ENCODE measurements around the gene SSR2. TPM values are rescaled to one million over a fixed set of nuclear protein-coding genes. Genes with fewer than 3 reads are reported as not detected.

SSR2 gene
- polyA plus RNA-seq, 1 of the 3 experiments (the other 2 are of a cell fraction), result 1,136 TPM

DNA sequence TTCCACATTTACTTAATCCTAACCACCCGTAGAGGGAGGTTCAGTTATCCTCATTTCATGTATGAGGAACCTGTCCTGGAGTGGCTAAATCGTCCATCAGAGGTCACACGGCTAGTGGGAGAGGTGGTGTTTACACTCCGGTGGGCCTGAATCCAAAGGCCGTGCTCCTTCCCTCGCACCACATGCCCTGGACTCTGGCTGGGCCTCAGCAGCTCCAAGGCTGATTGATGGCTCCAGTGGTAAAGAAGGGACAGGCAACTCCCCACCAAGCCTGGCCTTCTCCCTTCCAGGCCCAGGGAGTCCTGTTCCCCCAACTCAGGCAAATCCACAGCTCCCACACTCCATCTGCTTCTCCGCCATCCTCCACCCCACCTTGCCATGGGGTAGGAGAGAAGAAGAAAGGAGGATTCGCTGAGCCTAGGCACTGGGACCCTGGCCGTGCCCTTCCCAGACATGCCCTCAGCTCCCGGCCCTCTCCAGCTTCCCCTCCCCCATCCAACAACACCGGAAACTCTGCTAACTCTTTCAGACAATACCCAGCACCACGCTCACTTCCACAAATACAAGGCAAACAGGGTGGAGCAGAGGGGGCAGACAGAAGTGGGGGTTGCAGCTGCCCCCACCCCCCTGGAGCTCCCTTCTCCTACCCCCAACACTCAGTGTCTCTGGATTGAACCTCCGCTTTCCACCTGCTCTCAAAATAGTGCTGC, 53.3 kb downstream of the SSR2 start (continued):
- no peak for TF ChIP-seq PBX3 (IDR thresholded peaks at IDR 0.05)
- no peak for TF ChIP-seq FOSL2 (IDR thresholded peaks at IDR 0.05; ENCODE audit: borderline replicate concordance, low read depth)

GRCh38 chr1:155966750-155967149, 54.0 kb downstream of the SSR2 start:
- no peaks in the 10 kb centered on the region for H3K9me3 ChIP-seq
- peaks cover 10 to 47% of the 10 kb centered on the region in 2 experiments; a peak in 3 of 4 replicates for H3K4me1 ChIP-seq (ENCODE audit: control insufficient read depth in 1 of 2, insufficient read depth in 2 of 2, low read depth in 1 of 2, low read length in 1 of 2)
- H3K79me2 ChIP-seq (ENCODE audit: insufficient read depth), result peaks cover 63% of the 10 kb centered on the region
- no peak overlapping the region for H3K9ac ChIP-seq
- no peak overlapping the region for H3K27ac ChIP-seq (ENCODE audit: low read depth in 2 of 2, low read length in 1 of 2)
- CTCF ChIA-PET, result interaction anchor here (1.2 to 3.8 kb wide), 4 partner anchors 10 to 63 kb away, joined by 3 to 15 read pairs (median 8); no protein-coding TSS in a partner anchor
- peaks cover 51% of the 10 kb centered on the region for H4K20me1 ChIP-seq (ENCODE audit: insufficient read depth)
- H3K36me3 ChIP-seq (replicated peaks in 1 of 2; ENCODE audit: control insufficient read depth in 1 of 2, insufficient read depth in 2 of 2, low read length in 1 of 2), result peaks cover 35 to 49% of the 10 kb centered on the region in 2 experiments
- no peak overlapping the region for H3K4me2 ChIP-seq
- 88% methylated on average over 7 of the region's 7 CpGs for WGBS (ENCODE audit: low lambda C conversion rate)
- no peak overlapping the region for H2AFZ ChIP-seq (ENCODE audit: low read depth)
- H3F3A ChIP-seq (replicated peaks; ENCODE audit: insufficient read depth), result peaks cover 21% of the 10 kb centered on the region
- POLR2A ChIA-PET, result interaction anchor here (1.6 kb wide), 1 partner anchor 11 kb away, joined by 9 read pairs; the partner anchor contains the start of gene ARHGEF2
- H3K4me3 ChIP-seq (ENCODE audit: low read depth in 2 of 2, low read length in 1 of 2), result no peak overlapping the region
- peak; percentile 14 for DNase-seq
- H3K27me3 ChIP-seq (ENCODE audit: insufficient read depth), result no peaks in the 10 kb centered on the region
- TF ChIP-seq, protein P1, sequence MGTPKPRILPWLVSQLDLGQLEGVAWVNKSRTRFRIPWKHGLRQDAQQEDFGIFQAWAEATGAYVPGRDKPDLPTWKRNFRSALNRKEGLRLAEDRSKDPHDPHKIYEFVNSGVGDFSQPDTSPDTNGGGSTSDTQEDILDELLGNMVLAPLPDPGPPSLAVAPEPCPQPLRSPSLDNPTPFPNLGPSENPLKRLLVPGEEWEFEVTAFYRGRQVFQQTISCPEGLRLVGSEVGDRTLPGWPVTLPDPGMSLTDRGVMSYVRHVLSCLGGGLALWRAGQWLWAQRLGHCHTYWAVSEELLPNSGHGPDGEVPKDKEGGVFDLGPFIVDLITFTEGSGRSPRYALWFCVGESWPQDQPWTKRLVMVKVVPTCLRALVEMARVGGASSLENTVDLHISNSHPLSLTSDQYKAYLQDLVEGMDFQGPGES (IDR thresholded peaks at IDR 0.05; ENCODE audit: low read depth, low read length), result no peak
- TF ChIP-seq, protein P2, sequence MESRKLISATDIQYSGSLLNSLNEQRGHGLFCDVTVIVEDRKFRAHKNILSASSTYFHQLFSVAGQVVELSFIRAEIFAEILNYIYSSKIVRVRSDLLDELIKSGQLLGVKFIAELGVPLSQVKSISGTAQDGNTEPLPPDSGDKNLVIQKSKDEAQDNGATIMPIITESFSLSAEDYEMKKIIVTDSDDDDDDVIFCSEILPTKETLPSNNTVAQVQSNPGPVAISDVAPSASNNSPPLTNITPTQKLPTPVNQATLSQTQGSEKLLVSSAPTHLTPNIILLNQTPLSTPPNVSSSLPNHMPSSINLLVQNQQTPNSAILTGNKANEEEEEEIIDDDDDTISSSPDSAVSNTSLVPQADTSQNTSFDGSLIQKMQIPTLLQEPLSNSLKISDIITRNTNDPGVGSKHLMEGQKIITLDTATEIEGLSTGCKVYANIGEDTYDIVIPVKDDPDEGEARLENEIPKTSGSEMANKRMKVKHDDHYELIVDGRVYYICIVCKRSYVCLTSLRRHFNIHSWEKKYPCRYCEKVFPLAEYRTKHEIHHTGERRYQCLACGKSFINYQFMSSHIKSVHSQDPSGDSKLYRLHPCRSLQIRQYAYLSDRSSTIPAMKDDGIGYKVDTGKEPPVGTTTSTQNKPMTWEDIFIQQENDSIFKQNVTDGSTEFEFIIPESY (IDR thresholded peaks at IDR 0.05; ENCODE audit: borderline replicate concordance, low read depth), result no peak
- no peak for TF ChIP-seq POLR2AphosphoS5 (IDR thresholded peaks at IDR 0.05; ENCODE audit: low read depth, low read length)
- TF ChIP-seq NFIC (IDR thresholded peaks at IDR 0.05; ENCODE audit: borderline replicate concordance), result no peak
- no peak for TF ChIP-seq RCOR1 (IDR thresholded peaks at IDR 0.05; ENCODE audit: low read length)
- TF ChIP-seq, protein P3, sequence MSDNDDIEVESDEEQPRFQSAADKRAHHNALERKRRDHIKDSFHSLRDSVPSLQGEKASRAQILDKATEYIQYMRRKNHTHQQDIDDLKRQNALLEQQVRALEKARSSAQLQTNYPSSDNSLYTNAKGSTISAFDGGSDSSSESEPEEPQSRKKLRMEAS (IDR thresholded peaks at IDR 0.05; ENCODE audit: low read depth), result no peak
- TF ChIP-seq MXI1 (IDR thresholded peaks at IDR 0.05; ENCODE audit: low read depth, low read length), result no peak
- TF ChIP-seq FOXM1 (IDR thresholded peaks at IDR 0.05; ENCODE audit: low read depth), result no peak
- no peak for TF ChIP-seq PBX3 (IDR thresholded peaks at IDR 0.05)
- no peak for TF ChIP-seq EZH2phosphoT487 (IDR thresholded peaks at IDR 0.05; ENCODE audit: borderline replicate concordance, low read depth)
- TF ChIP-seq, protein P4, sequence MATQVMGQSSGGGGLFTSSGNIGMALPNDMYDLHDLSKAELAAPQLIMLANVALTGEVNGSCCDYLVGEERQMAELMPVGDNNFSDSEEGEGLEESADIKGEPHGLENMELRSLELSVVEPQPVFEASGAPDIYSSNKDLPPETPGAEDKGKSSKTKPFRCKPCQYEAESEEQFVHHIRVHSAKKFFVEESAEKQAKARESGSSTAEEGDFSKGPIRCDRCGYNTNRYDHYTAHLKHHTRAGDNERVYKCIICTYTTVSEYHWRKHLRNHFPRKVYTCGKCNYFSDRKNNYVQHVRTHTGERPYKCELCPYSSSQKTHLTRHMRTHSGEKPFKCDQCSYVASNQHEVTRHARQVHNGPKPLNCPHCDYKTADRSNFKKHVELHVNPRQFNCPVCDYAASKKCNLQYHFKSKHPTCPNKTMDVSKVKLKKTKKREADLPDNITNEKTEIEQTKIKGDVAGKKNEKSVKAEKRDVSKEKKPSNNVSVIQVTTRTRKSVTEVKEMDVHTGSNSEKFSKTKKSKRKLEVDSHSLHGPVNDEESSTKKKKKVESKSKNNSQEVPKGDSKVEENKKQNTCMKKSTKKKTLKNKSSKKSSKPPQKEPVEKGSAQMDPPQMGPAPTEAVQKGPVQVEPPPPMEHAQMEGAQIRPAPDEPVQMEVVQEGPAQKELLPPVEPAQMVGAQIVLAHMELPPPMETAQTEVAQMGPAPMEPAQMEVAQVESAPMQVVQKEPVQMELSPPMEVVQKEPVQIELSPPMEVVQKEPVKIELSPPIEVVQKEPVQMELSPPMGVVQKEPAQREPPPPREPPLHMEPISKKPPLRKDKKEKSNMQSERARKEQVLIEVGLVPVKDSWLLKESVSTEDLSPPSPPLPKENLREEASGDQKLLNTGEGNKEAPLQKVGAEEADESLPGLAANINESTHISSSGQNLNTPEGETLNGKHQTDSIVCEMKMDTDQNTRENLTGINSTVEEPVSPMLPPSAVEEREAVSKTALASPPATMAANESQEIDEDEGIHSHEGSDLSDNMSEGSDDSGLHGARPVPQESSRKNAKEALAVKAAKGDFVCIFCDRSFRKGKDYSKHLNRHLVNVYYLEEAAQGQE (IDR thresholded peaks at IDR 0.05; ENCODE audit: low read depth, low read length), result no peak
- TF ChIP-seq ELF1 (IDR thresholded peaks at IDR 0.05), result no peak
- no peak for TF ChIP-seq TCF12 (IDR thresholded peaks at IDR 0.05)
- TF ChIP-seq USF1 (IDR thresholded peaks at IDR 0.05; ENCODE audit: borderline replicate concordance, low read depth), result no peak
- no peaks in the 10 kb centered on the region for H3K9me2 ChIP-seq
